SKM-1 treated with dmso at 0.1 percent for 144 hours (cell line): ENCODE data around the gene SLC15A4.

Source experiments
- DNase-seq: peaks from one replicate; lab custom pipeline; 2025; ENCODE audit not compliant: unreplicated experiment; lab: John Stamatoyannopoulos, UW

SLC15A4 gene

DNA sequence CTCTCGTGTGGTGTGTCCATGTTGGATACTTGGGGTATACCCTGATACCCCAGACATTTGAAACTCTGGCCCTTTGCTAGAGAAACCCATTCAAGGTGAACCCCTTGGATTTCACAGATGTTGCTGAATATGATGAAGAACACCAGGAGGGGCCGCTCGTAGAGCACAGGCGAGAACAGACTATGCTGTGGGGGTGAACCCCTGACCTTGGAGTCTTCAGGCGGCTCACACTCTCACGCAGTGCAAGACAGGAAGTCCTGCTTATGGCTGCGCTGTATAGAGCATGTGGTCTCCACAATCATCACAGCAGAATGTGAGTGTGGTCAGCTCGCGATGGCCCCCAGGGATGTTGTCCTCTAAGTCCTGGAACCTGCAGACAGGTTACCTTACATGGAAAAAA, 60.4 kb downstream of the SLC15A4 start:
- DNase-seq = no peak

DNA sequence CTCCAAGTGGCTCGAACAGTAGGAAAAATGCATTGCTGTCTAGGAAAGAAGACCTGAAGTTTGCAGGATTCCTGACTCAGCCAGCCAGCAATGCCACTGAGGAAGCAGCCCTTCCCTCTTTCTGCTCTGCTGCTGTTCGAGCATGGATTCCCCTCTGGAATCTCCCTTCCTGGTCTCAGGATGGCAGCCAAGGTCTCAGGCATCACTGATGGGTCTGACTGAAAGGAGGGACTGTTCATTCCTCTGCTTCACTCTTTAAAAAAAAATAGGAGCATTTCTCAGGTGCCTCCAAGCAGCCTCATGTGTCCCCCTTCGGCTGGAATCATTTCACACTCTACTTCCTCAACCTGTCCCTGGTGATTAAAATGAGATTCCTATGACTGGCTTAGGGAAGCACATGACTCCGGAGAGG, 62.4 kb downstream of the SLC15A4 start:
- no peak for DNase-seq

DNA sequence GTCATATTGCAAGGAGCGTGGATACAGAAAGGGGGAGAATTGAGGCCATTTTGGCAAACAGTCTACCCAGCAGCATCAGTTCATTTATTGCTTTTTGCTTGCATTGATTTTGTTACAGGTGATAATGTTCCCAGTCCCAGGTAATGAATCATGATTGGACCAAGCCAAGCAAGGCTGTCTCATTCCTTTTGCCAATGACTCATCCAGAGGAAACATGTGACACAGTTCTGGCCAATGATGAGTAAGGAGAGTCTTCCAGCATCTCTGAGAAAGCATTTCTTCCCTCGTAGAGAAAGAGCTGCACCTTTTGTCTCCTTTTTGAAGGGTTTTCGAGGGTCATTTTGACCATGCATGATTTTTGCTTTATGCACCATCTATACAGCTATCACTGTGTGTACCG, 68.2 kb downstream of the SLC15A4 start:
- no peak for DNase-seq

DNA sequence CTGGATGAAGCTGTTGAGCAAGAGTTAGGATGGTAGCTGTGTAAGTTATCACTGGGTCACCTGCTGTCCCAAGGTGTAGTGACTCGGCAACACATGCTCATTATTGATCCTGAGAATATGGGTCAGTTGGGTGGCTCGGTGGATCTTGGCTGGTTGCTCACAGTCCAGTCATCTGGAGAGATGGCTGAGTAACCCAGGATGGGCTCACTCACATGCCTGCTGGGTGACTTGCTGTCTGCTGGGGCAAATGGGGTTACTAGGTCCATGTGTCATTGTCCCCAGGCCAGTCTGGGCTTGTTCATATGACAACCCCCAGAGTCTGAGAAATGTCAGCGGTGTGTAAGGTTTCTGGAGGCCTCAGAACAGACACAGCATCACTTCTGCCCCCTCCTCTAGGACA, 69.5 kb downstream of the SLC15A4 start:
- no peak for DNase-seq

DNA sequence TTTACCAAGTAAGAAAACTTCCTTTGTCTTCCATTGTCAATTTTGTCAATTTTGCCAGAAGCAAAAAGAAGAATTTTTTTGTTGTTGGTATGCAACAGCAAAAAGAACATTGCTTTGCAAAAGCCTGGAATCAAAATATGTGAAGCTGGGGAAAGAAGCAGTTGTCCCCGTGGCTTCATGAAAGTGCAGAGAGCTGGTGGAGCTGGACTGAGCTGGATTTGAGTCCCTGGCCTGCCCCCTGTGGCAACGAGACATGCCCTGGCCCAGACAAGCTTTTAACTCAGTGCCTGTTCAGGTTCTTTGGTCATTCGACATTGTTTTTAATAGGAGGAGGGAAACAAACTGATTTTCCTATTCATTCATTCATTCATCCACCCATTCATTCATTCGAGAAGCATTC, 70.3 kb downstream of the SLC15A4 start:
- no peak for DNase-seq

DNA sequence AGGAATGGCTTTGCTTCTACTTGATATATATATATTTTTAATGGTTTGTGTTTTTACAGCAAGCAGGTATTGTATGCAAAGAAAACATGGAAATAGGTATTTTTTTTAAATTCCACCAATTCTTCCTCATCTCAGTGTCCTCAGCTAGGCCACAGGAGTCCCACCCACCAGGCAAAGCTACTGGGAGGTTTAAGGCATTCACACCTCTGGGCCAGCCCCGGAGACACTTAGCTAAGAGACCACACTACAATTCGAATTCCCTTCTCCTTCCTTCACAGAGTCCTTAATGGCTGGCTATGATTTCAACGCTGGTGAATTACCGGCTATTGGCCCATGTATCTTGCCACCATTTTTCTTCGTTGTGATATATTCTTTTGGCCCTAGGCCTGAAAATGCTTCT, 71.4 kb downstream of the SLC15A4 start:
- DNase-seq = no peak

DNA sequence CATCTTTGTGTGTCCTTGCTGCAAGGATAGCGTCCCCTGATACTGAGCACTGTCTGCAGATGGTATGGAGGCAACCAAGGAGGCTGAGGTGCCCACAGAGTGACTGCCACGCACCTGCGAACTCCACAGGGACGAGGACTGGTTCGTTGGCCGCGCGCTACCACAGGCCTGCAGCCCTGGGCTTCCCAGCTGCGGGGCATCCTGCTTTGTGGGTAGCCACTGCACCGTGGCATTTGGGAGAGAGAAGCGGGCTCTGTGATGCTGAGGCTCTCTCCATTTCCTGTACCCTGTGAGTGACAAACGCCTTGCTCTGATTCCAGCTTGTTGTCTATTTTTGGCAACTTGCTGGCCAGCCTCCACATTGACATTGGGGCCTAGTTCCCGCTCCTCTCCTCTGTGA, 76.3 kb downstream of the SLC15A4 start:
- DNase-seq = no peak

DNA sequence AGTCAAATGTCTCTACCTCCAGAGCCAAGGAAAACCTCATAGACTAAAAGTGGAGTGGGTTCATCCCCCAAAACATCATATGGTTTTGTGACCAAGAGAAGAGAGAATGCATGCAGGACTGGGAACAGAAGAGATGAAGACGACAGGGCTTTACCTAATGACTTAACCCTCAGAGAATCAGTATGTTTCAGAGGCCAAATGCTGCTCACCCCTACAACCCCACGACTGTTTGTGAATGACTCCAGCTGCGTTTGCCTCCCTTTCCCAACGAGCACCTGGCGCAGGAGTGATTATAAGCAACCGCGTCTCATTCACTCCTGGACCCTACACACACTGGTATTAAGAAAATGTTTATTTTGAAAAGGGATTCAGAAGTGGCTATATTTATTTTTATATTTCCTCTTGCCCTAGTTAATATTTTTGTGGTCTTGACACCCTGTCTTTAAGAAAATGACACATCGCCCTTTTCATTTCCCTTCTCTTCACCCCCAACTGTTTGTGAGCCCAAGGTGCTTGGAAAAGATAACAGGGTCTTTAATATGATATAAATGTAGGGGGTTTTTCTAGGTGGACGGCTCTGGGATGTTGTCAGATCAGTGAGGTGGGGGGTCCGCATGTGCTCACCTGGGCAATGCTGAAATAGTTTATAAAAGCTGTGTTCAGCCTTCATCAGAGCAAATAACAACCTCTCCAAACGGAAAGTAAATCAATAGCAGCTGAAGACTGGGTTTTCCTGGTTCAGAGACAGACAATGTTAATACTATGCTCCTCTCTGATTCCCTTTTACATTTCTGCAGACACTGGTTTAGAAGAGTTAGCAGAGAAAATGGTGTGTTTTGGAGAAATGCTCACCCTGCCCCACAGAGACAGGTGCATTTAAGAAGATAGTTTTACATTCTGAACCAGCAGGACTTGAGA, 77.7 kb downstream of the SLC15A4 start:
- DNase-seq = no peak

DNA sequence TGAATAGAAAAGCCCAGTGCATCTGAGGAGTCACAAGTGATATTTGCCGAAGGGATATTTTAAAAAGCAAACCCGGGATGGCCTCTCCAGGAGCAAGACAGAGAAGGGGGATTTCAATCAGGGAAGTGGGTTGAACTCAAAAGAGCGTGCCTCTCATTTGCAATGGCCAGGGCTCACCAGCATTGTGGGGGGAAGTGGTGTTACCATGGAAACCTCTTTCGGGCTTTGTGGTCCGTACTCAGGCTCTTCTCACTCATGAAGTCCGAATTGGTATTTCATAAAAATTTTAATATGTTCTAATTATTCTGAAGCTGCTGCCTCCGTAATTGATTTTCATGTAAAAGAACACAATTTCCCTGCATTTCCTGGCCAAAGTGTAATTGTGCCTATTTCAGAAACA, 79.8 kb downstream of the SLC15A4 start:
- no peak for DNase-seq
